Thymus (tissue), 11 donors: Measurements from ENCODE around the gene SHISA4. TPM values are rescaled to one million over a fixed set of nuclear protein-coding genes. Genes with fewer than 3 reads are reported as not detected.

ENCODE experiments used
- DNase-seq, 9 donors: peaks; one replicate each; pipeline ENCODE4 v3.0.0-alpha.2; 2013; ENCODE audit warnings: low spot score in 9 of 9, low read depth in 6 of 9, missing footprints in 1 of 9
- H3K27ac ChIP-seq, 2 donors: one replicate each; pipeline ENCODE4 v1.5.1; 2013; ENCODE audit warnings: control low read depth in 1 of 2, low read depth in 1 of 2, low read length in 1 of 2, mild to moderate bottlenecking in 1 of 2, moderate library complexity in 1 of 2
- H3K27me3 ChIP-seq, 2 donors: one replicate each; pipeline ENCODE4 v1.5.1; 2013; ENCODE audit warnings: low read length in 1 of 2; ENCODE audit not compliant: control insufficient read depth in 2 of 2, insufficient read depth in 1 of 2
- H3K36me3 ChIP-seq, 2 donors: one replicate each; pipeline ENCODE4 v1.5.1; 2013; ENCODE audit warnings: low read length in 1 of 2, mild to moderate bottlenecking in 1 of 2, moderate library complexity in 1 of 2; ENCODE audit not compliant: control insufficient read depth in 2 of 2, insufficient read depth in 2 of 2
- H3K4me1 ChIP-seq, 2 donors: one replicate each; pipeline ENCODE4 v1.5.1; 2013; ENCODE audit warnings: low read length in 2 of 2; ENCODE audit not compliant: control insufficient read depth in 2 of 2, insufficient read depth in 2 of 2
- H3K4me3 ChIP-seq, 2 donors: one replicate each; pipeline ENCODE4 v1.5.1; 2013; ENCODE audit warnings: low read length in 2 of 2, control low read depth in 1 of 2, mild to moderate bottlenecking in 1 of 2
- H3K9me3 ChIP-seq, 2 donors: one replicate each; pipeline ENCODE4 v1.5.1; 2013; ENCODE audit warnings: low read length in 1 of 2, mild to moderate bottlenecking in 1 of 2; ENCODE audit not compliant: control insufficient read depth in 2 of 2, insufficient read depth in 1 of 2
- WGBS: extraction: QIAGEN DNeasy Blood & Tissue Kit; methylation state at CpG from one replicate; pipeline ENCODE4 v1.1.7; 2013; 5-methylcytosine and 5-hydroxymethylcytosine counted together
- polyA plus RNA-seq: library from polyadenylated mRNA; stranded (reverse); fragments of 200-250 nt; gene quantifications from one replicate; pipeline ENCODE4 v1.2.3, GENCODE V29; 2013
- total RNA-seq: library from RNA; stranded (reverse); fragments of 120-200 nt; gene quantifications from one replicate; pipeline ENCODE4 v1.2.4, GENCODE V29; 2013
- donor health status: healthy.

The SHISA4 gene
- total and polyA plus RNA-seq, 2 donors: 0.57 to 5.0 TPM

- no peak for DNase-seq
- H3K36me3 ChIP-seq: no peaks in the 10 kb centered on the region
- peaks cover 0 to 9% of the 10 kb centered on the region in 2 donors for H3K27me3 ChIP-seq
- H3K9me3 ChIP-seq: no peaks in the 10 kb centered on the region
- WGBS: 86% methylated on average over 14 of the region's 14 CpGs
- H3K4me1 ChIP-seq: no peaks in the 10 kb centered on the region
- H3K4me3 ChIP-seq: no peak overlapping the region
- no peak overlapping the region for H3K27ac ChIP-seq
Measured at GRCh38 chr1:201914456-201915235, 25.9 kb downstream of the SHISA4 start.

GRCh38 chr1:201916649-201917249 lies 28.1 kb downstream of the SHISA4 start:
- Histone ChIP-seq H3K4me1 (no peaks in the 10 kb centered on the region), H3K4me3 (no peak overlapping the region), H3K27ac (no peak overlapping the region), H3K36me3 (no peaks in the 10 kb centered on the region), H3K9me3 (no peaks in the 10 kb centered on the region), H3K27me3 (peaks cover 0 to 9% of the 10 kb centered on the region in 2 donors)
- 58% methylated on average over 11 of the region's 11 CpGs for WGBS
- DNase-seq: no peak

GRCh38 chr1:201917362-201918033 lies 28.8 kb downstream of the SHISA4 start:
- Histone ChIP-seq H3K27me3 (peaks cover 0 to 9% of the 10 kb centered on the region in 2 donors), H3K36me3 (no peaks in the 10 kb centered on the region), H3K4me1 (no peaks in the 10 kb centered on the region), H3K4me3 (no peak overlapping the region), H3K9me3 (no peaks in the 10 kb centered on the region), H3K27ac (no peak overlapping the region)
- 96% methylated on average over 7 of the region's 7 CpGs for WGBS
- DNase-seq: no peak

GRCh38 chr1:201918343-201918742 lies 29.6 kb downstream of the SHISA4 start:
- H3K4me3 ChIP-seq: no peak overlapping the region
- no peaks in the 10 kb centered on the region for H3K4me1 ChIP-seq
- WGBS: 91% methylated on average over 5 of the region's 5 CpGs
- no peaks in the 10 kb centered on the region for H3K9me3 ChIP-seq
- DNase-seq: no peak
- H3K27me3 ChIP-seq: peaks cover 0 to 9% of the 10 kb centered on the region in 2 donors
- H3K27ac ChIP-seq: no peak overlapping the region
- no peaks in the 10 kb centered on the region for H3K36me3 ChIP-seq

GRCh38 chr1:201921952-201922558 lies 33.4 kb downstream of the SHISA4 start:
- DNase-seq: no peak
- Histone ChIP-seq H3K27ac (no peak overlapping the region), H3K27me3 (peaks cover 0 to 9% of the 10 kb centered on the region in 2 donors), H3K9me3 (no peaks in the 10 kb centered on the region), H3K4me1 (no peaks in the 10 kb centered on the region), H3K4me3 (no peak overlapping the region), H3K36me3 (no peaks in the 10 kb centered on the region)
- 92% methylated on average over 3 of the region's 3 CpGs for WGBS

GRCh38 chr1:201925301-201925567 lies 36.5 kb downstream of the SHISA4 start:
- H3K9me3 ChIP-seq: no peaks in the 10 kb centered on the region
- no peaks in the 10 kb centered on the region for H3K4me1 ChIP-seq
- H3K27ac ChIP-seq: no peak overlapping the region
- H3K36me3 ChIP-seq: no peaks in the 10 kb centered on the region
- H3K27me3 ChIP-seq: peaks cover 0 to 9% of the 10 kb centered on the region in 2 donors
- 55% methylated on average over 2 of the region's 2 CpGs for WGBS
- H3K4me3 ChIP-seq: no peak overlapping the region
- DNase-seq: no peak

- no peaks in the 10 kb centered on the region for H3K9me3 ChIP-seq
- no peak overlapping the region for H3K27ac ChIP-seq
- H3K27me3 ChIP-seq: peaks cover 0 to 9% of the 10 kb centered on the region in 2 donors
- no peaks in the 10 kb centered on the region for H3K4me1 ChIP-seq
- 89% methylated on average over 5 of the region's 5 CpGs for WGBS
- H3K36me3 ChIP-seq: no peaks in the 10 kb centered on the region
- no peak for DNase-seq
- H3K4me3 ChIP-seq: no peak overlapping the region
Measured at GRCh38 chr1:201925981-201926645, 37.4 kb downstream of the SHISA4 start.

- H3K27me3 ChIP-seq: peaks cover 0 to 13% of the 10 kb centered on the region in 2 donors
- H3K36me3 ChIP-seq: no peaks in the 10 kb centered on the region
- 94% methylated on average over 3 of the region's 3 CpGs for WGBS
- H3K4me1 ChIP-seq: no peaks in the 10 kb centered on the region
- DNase-seq: no peak
- H3K4me3 ChIP-seq: no peak overlapping the region
- no peaks in the 10 kb centered on the region for H3K9me3 ChIP-seq
- H3K27ac ChIP-seq: no peak overlapping the region
Measured at GRCh38 chr1:201928266-201928665, 39.6 kb downstream of the SHISA4 start.
